Effector memory CD8-positive, alpha-beta T cell (primary cell): Measurements from ENCODE around the gene CARD9.
"Not testable (repeated sequence)": the region's sequence is repeated elsewhere in the genome, so short reads cannot be mapped to it uniquely, and the experiment has no call there.

Experiments used
- ATAC-seq: fragments of 150-1000 bp; cut with Tn5 transposase; replicated peaks from 2 replicates; pipeline ENCODE4 v1.10.0; 2021; ENCODE audit warnings: mild to moderate bottlenecking, moderate library complexity
- DNase-seq, 3 experiments: peaks; one replicate each; pipeline ENCODE4 v3.0.0; 2021
- H3K27ac Mint-ChIP-seq, 2 donors: one replicate each; pipeline ENCODE4 v1.8.0; 2022; ENCODE audit warnings: mild to moderate bottlenecking in 2 of 2, mixed read lengths in 2 of 2, moderate library complexity in 2 of 2
- H3K27me3 Mint-ChIP-seq, 2 donors: one replicate each; pipeline ENCODE4 v1.8.0; 2022; ENCODE audit warnings: mixed read lengths in 2 of 2
- H3K36me3 Mint-ChIP-seq: one replicate; pipeline ENCODE4 v1.8.0; 2022; ENCODE audit warnings: mild to moderate bottlenecking, moderate library complexity, mixed read lengths; ENCODE audit not compliant: insufficient read depth
- H3K4me1 Mint-ChIP-seq, 2 donors: one replicate each; pipeline ENCODE4 v1.8.0; 2022; ENCODE audit warnings: low read depth in 2 of 2, mixed read lengths in 2 of 2
- H3K4me3 Mint-ChIP-seq, 2 donors: one replicate each; pipeline ENCODE4 v1.8.0; 2022; ENCODE audit warnings: mild to moderate bottlenecking in 2 of 2, mixed read lengths in 2 of 2, moderate library complexity in 2 of 2
- H3K9me3 Mint-ChIP-seq, 2 donors: one replicate each; pipeline ENCODE4 v1.8.0; 2022; ENCODE audit warnings: mixed read lengths in 2 of 2

Gene CARD9

GRCh38 chr9:136361754-136362449 lies 11.6 kb downstream of the CARD9 start:
- H3K27me3 Mint-ChIP-seq = no peaks in the 10 kb centered on the region
- H3K27ac Mint-ChIP-seq = peak overlapping the region in 1 of 2 donors; percentile 20
- no peak overlapping the region for H3K4me3 Mint-ChIP-seq
- peaks cover 3% of the 10 kb centered on the region for H3K36me3 Mint-ChIP-seq
- H3K4me1 Mint-ChIP-seq = peaks cover 4 to 9% of the 10 kb centered on the region in 2 donors
- ATAC-seq (no peak), DNase-seq (no peak)
- no peaks in the 10 kb centered on the region for H3K9me3 Mint-ChIP-seq

GRCh38 chr9:136361047-136361753 lies 12.3 kb downstream of the CARD9 start:
- DNase-seq = no peak
- H3K27ac Mint-ChIP-seq = peak overlapping the region in 1 of 2 donors; percentile 20
- H3K4me1 Mint-ChIP-seq = peaks cover 4 to 9% of the 10 kb centered on the region in 2 donors
- H3K9me3 Mint-ChIP-seq = no peaks in the 10 kb centered on the region
- no peak overlapping the region for H3K4me3 Mint-ChIP-seq
- no peaks in the 10 kb centered on the region for H3K27me3 Mint-ChIP-seq
- no peak for ATAC-seq
- H3K36me3 Mint-ChIP-seq = peaks cover 3% of the 10 kb centered on the region

GRCh38 chr9:136359774-136360718 lies 13.4 kb downstream of the CARD9 start:
- DNase-seq (no peak), ATAC-seq (no peak)
- Mint-ChIP-seq H3K9me3 (no peaks in the 10 kb centered on the region), H3K36me3 (peaks cover 3% of the 10 kb centered on the region), H3K4me3 (no peak overlapping the region), H3K4me1 (peaks cover 4 to 5% of the 10 kb centered on the region in 2 donors), H3K27me3 (no peaks in the 10 kb centered on the region), H3K27ac (no peak overlapping the region)

- H3K36me3 Mint-ChIP-seq = peaks cover 3% of the 10 kb centered on the region
- peaks cover 4 to 7% of the 10 kb centered on the region in 2 donors for H3K4me1 Mint-ChIP-seq
- ATAC-seq (no peak), DNase-seq (no peak)
- no peak overlapping the region for H3K4me3 Mint-ChIP-seq
- H3K27me3 Mint-ChIP-seq = no peaks in the 10 kb centered on the region
- no peaks in the 10 kb centered on the region for H3K9me3 Mint-ChIP-seq
- H3K27ac Mint-ChIP-seq = no peak overlapping the region
These were observed 14.6 kb downstream of the CARD9 start for GRCh38 chr9:136358888-136359287.

- Mint-ChIP-seq H3K9me3 (no peaks in the 10 kb centered on the region), H3K27ac (no peak overlapping the region), H3K36me3 (peaks cover 3% of the 10 kb centered on the region), H3K27me3 (no peaks in the 10 kb centered on the region), H3K4me1 (peaks cover 4 to 7% of the 10 kb centered on the region in 2 donors), H3K4me3 (no peak overlapping the region)
- no peak for ATAC-seq
- no peak for DNase-seq
These were observed 15.5 kb downstream of the CARD9 start for GRCh38 chr9:136358016-136358415.

- H3K36me3 Mint-ChIP-seq = peaks cover 3% of the 10 kb centered on the region
- H3K27ac Mint-ChIP-seq = no peak overlapping the region
- no peak for DNase-seq
- H3K9me3 Mint-ChIP-seq = no peaks in the 10 kb centered on the region
- peaks cover 0 to 2% of the 10 kb centered on the region in 2 donors for H3K4me1 Mint-ChIP-seq
- no peak for ATAC-seq
- H3K4me3 Mint-ChIP-seq = no peak overlapping the region
- H3K27me3 Mint-ChIP-seq = no peaks in the 10 kb centered on the region
These were observed 16.2 kb downstream of the CARD9 start for GRCh38 chr9:136357202-136357725.

- Mint-ChIP-seq H3K27me3 (no peaks in the 10 kb centered on the region), H3K4me3 (no peak overlapping the region), H3K27ac (no peak overlapping the region), H3K36me3 (peaks cover 2% of the 10 kb centered on the region), H3K4me1 (peaks cover 0 to 2% of the 10 kb centered on the region in 2 donors), H3K9me3 (no peaks in the 10 kb centered on the region)
- ATAC-seq (no peak), DNase-seq (no peak)
These were observed 17.6 kb downstream of the CARD9 start for GRCh38 chr9:136355616-136356557.

- ATAC-seq (peak; percentile 12), DNase-seq (no peak)
- H3K27ac Mint-ChIP-seq = peak overlapping the region in 1 of 2 donors; percentile 68
- H3K9me3 Mint-ChIP-seq = no peaks in the 10 kb centered on the region
- H3K27me3 Mint-ChIP-seq = no peaks in the 10 kb centered on the region
- H3K4me3 Mint-ChIP-seq = no peak overlapping the region
- H3K4me1 Mint-ChIP-seq = peaks cover 0 to 2% of the 10 kb centered on the region in 2 donors
- H3K36me3 Mint-ChIP-seq = peaks cover 2% of the 10 kb centered on the region
These were observed 18.8 kb downstream of the CARD9 start for GRCh38 chr9:136354592-136355085.

GRCh38 chr9:136353757-136354488 lies 19.5 kb downstream of the CARD9 start:
- Mint-ChIP-seq H3K27me3 (no peaks in the 10 kb centered on the region), H3K36me3 (peaks cover 2% of the 10 kb centered on the region), H3K4me1 (peaks cover 0 to 2% of the 10 kb centered on the region in 2 donors), H3K27ac (peak overlapping the region in 1 of 2 donors; percentile 20), H3K9me3 (no peaks in the 10 kb centered on the region), H3K4me3 (no peak overlapping the region)
- DNase-seq (no peak), ATAC-seq (no peak)

- H3K9me3 Mint-ChIP-seq = no peaks in the 10 kb centered on the region
- ATAC-seq = no peak
- peaks cover 2% of the 10 kb centered on the region for H3K36me3 Mint-ChIP-seq
- H3K27ac Mint-ChIP-seq = peak overlapping the region in 1 of 2 donors; percentile 8
- no peaks in the 10 kb centered on the region for H3K27me3 Mint-ChIP-seq
- peaks cover 0 to 2% of the 10 kb centered on the region in 2 donors for H3K4me1 Mint-ChIP-seq
- H3K4me3 Mint-ChIP-seq = no peak overlapping the region
- no peak for DNase-seq
These were observed 20.4 kb downstream of the CARD9 start for GRCh38 chr9:136353088-136353487.

- Mint-ChIP-seq H3K9me3 (no peaks in the 10 kb centered on the region), H3K36me3 (peaks cover 2% of the 10 kb centered on the region), H3K4me1 (peaks cover 0 to 2% of the 10 kb centered on the region in 2 donors), H3K27me3 (no peaks in the 10 kb centered on the region), H3K27ac (peak overlapping the region in 1 of 2 donors; percentile 8), H3K4me3 (no peak overlapping the region)
- ATAC-seq (no peak), DNase-seq (no peak)
These were observed 20.8 kb downstream of the CARD9 start for GRCh38 chr9:136352682-136353081.

GRCh38 chr9:136351868-136352267 lies 21.6 kb downstream of the CARD9 start:
- not testable (repeated sequence) for ATAC-seq, H3K27me3 Mint-ChIP-seq, H3K9me3 Mint-ChIP-seq, H3K4me3 Mint-ChIP-seq, DNase-seq, H3K36me3 Mint-ChIP-seq, H3K27ac Mint-ChIP-seq, H3K4me1 Mint-ChIP-seq
